PC-3 (cell line): ENCODE results near the gene SERINC3. TPM values are rescaled to one million over a fixed set of nuclear protein-coding genes. Genes with fewer than 3 reads are reported as not detected.

ENCODE experiments used
- ATAC-seq: fragments of 200-7000 bp; cut with Tn5 transposase; 2 replicates; pipeline ENCODE4 v1.9.1; 2020; ENCODE audit warnings: mild to moderate bottlenecking, moderate library complexity
- BruUV-seq: library from RNA; stranded (reverse); fragments of 400-500 nt; replicated peaks from 2 replicates; lab custom pipeline; 2021; lab: Mats Ljungman, UMichigan
- CTCF ChIA-PET: fragments of 300-600 bp; sonication (Branson Sonifier 250); formaldehyde crosslinking; loops from one replicate; lab custom pipeline; 2022; ENCODE audit warnings: antibody characterized with exemption; lab: Charles Lee
- POLR2A ChIA-PET: fragments of 300-600 bp; sonication (Branson Sonifier 250); formaldehyde crosslinking; loops from one replicate; lab custom pipeline; 2022; ENCODE audit warnings: antibody characterized with exemption; ENCODE audit not compliant: unreplicated experiment; lab: Charles Lee
- DNase-seq: peaks from one replicate; pipeline ENCODE4 v3.0.0-alpha.2; 2015
- H2AFZ ChIP-seq: fragments of 300-600 bp; sonication (generic); 2 replicates; pipeline ENCODE4 v1.6.0; 2016; ENCODE audit warnings: antibody characterized with exemption, low read length
- H3F3A ChIP-seq: fragments of 300-600 bp; sonication (generic); one replicate; pipeline ENCODE4 v1.6.0; 2017; ENCODE audit warnings: antibody characterized with exemption, low read length, control low read depth, mild to moderate bottlenecking; ENCODE audit not compliant: unreplicated experiment
- H3K27ac ChIP-seq: fragments of 300-600 bp; sonication (generic); 2 replicates; pipeline ENCODE4 v1.5.1; 2016; ENCODE audit warnings: mild to moderate bottlenecking, low read length
- H3K27me3 ChIP-seq: fragments of 300-600 bp; sonication (generic); 2 replicates; pipeline ENCODE4 v1.6.1; 2016; ENCODE audit warnings: low read length, mixed read lengths
- H3K36me3 ChIP-seq: fragments of 300-600 bp; sonication (generic); 2 replicates; pipeline ENCODE4 v1.6.1; 2016; ENCODE audit warnings: low read depth, mixed run types, low read length, mixed read lengths
- H3K4me1 ChIP-seq: fragments of 300-600 bp; sonication (generic); 2 replicates; pipeline ENCODE4 v1.5.1; 2016; ENCODE audit warnings: low read length; ENCODE audit not compliant: insufficient read depth
- H3K4me2 ChIP-seq: fragments of 300-600 bp; sonication (generic); 2 replicates; pipeline ENCODE4 v1.6.0; 2016; ENCODE audit warnings: low read length
- H3K4me3 ChIP-seq: fragments of 300-600 bp; sonication (generic); 2 replicates; pipeline ENCODE4 v1.5.1; 2016; ENCODE audit warnings: mild to moderate bottlenecking, low read length, mixed read lengths
- H3K79me2 ChIP-seq: fragments of 300-600 bp; sonication (generic); 2 replicates; pipeline ENCODE4 v1.6.1; 2017; ENCODE audit warnings: low read length, mixed read lengths
- H3K9ac ChIP-seq: fragments of 300-600 bp; sonication (generic); 2 replicates; pipeline ENCODE4 v1.6.0; 2016; ENCODE audit warnings: mild to moderate bottlenecking, low read length
- H3K9me2 ChIP-seq: fragments of 300-600 bp; sonication (generic); replicated peaks from 2 replicates; pipeline ENCODE4 v1.6.1; 2016; ENCODE audit warnings: mixed run types, low read length, mixed read lengths
- H3K9me3 ChIP-seq: fragments of 300-600 bp; sonication (generic); 2 replicates; pipeline ENCODE4 v1.6.1; 2016; ENCODE audit warnings: low read length, mixed read lengths
- H4K20me1 ChIP-seq: fragments of 300-600 bp; sonication (generic); 2 replicates; pipeline ENCODE4 v1.6.1; 2016; ENCODE audit warnings: low read length, mixed read lengths
- CTCF ChIP-seq: fragments of 300-600 bp; sonication (generic); conservative IDR thresholded peaks from 2 replicates; pipeline ENCODE4 v1.5.1; 2017; ENCODE audit warnings: antibody characterized with exemption, low read depth, mild to moderate bottlenecking, low read length
- EZH2 ChIP-seq: fragments of 300-600 bp; sonication (generic); IDR thresholded peaks from one replicate; pipeline ENCODE4 v1.6.1; 2017; ENCODE audit warnings: antibody characterized with exemption, mild to moderate bottlenecking, low read length; ENCODE audit not compliant: unreplicated experiment
- EZH2phosphoT487 ChIP-seq: fragments of 300-600 bp; sonication (generic); IDR thresholded peaks from 2 replicates; pipeline ENCODE4 v1.6.1; 2018; ENCODE audit warnings: mild to moderate bottlenecking, antibody characterized with exemption, low read length, borderline replicate concordance
- intact Hi-C: fragments of 100-400 bp; cut with micrococcal nuclease; formaldehyde crosslinking; loops from 2 replicates; pipeline ENCODE4 v1.9.0; 2023
- total RNA-seq: library from RNA; depleted of rRNA; stranded (reverse); fragments of >200 nt; gene quantifications from 2 replicates; pipeline ENCODE4 v1.2.3, GENCODE V29; 2014

SERINC3 gene
- total RNA-seq, 1 experiment from 2014 or later, result 92.6 TPM

- no peaks in the 10 kb centered on the region for H3K27me3 ChIP-seq
- no peak overlapping the region for H3K4me2 ChIP-seq
- no peaks in the 10 kb centered on the region for H3K79me2 ChIP-seq
- no peaks in the 10 kb centered on the region for H3K9me3 ChIP-seq
- no peak overlapping the region for H3K27ac ChIP-seq
- ChIA-PET POLR2A (no interaction called here), CTCF (no interaction called here)
- no peak overlapping the region for H3K4me3 ChIP-seq
- no peaks in the 10 kb centered on the region for H3F3A ChIP-seq
- BruUV-seq, result no TSS peak
- no peak for ATAC-seq
- H2AFZ ChIP-seq, result no peak overlapping the region
- TF ChIP-seq EZH2phosphoT487 (no peak), CTCF (no peak), EZH2 (no peak)
- no peaks in the 10 kb centered on the region for H4K20me1 ChIP-seq
- H3K9ac ChIP-seq, result no peak overlapping the region
- peaks cover 19% of the 10 kb centered on the region for H3K4me1 ChIP-seq
- intact Hi-C loops, result no loop called here
- H3K36me3 ChIP-seq, result no peaks in the 10 kb centered on the region
- DNase-seq, result no peak
- H3K9me2 ChIP-seq, result no peaks in the 10 kb centered on the region
Observed at GRCh38 chr20:44463466-44463865, 58.4 kb downstream of the SERINC3 start.

GRCh38 chr20:44461803-44462174 is 60.1 kb downstream of the SERINC3 start:
- Histone ChIP-seq H3K79me2 (no peaks in the 10 kb centered on the region), H3K9me2 (no peaks in the 10 kb centered on the region), H3K4me1 (peaks cover 19% of the 10 kb centered on the region), H4K20me1 (no peaks in the 10 kb centered on the region), H3K9ac (no peak overlapping the region), H3K9me3 (no peaks in the 10 kb centered on the region), H3K36me3 (no peaks in the 10 kb centered on the region), H3K4me2 (no peak overlapping the region), H3F3A (no peaks in the 10 kb centered on the region), H3K27ac (peak overlapping the region; percentile 32), H3K27me3 (no peaks in the 10 kb centered on the region), H3K4me3 (no peak overlapping the region), H2AFZ (no peak overlapping the region)
- ATAC-seq (no peak), DNase-seq (no peak)
- no peak for TF ChIP-seq CTCF
- TF ChIP-seq EZH2phosphoT487, result no peak
- TF ChIP-seq EZH2, result no peak
- intact Hi-C loops, result no loop called here
- CTCF ChIA-PET, result interaction anchor here (0.7 to 1.1 kb wide), 5 partner anchors 9 to 249 kb away, joined by 3 to 6 read pairs (median 4); no protein-coding TSS in a partner anchor
- no TSS peak for BruUV-seq
- POLR2A ChIA-PET, result interaction anchor here (0.6 kb wide), 1 partner anchor 250 kb away, joined by 3 read pairs; no protein-coding TSS in a partner anchor

- peak; percentile 31 for DNase-seq
- H3K4me3 ChIP-seq, result no peak overlapping the region
- no peaks in the 10 kb centered on the region for H3K36me3 ChIP-seq
- 0 out of 2 replicates have a peak overlapping the region, but pooled peaks have one; percentile 4 for H2AFZ ChIP-seq
- H3K4me1 ChIP-seq, result peaks cover 19% of the 10 kb centered on the region
- H3K27ac ChIP-seq, result peak overlapping the region; percentile 32
- H4K20me1 ChIP-seq, result no peaks in the 10 kb centered on the region
- H3K9me3 ChIP-seq, result no peaks in the 10 kb centered on the region
- H3K27me3 ChIP-seq, result no peaks in the 10 kb centered on the region
- BruUV-seq, result no TSS peak
- H3K9ac ChIP-seq, result no peak overlapping the region
- TF ChIP-seq EZH2phosphoT487 (no peak), CTCF (peak; percentile 31; the same call in 1 of the 2 replicates), EZH2 (no peak)
- ChIA-PET POLR2A (interaction anchor here (0.5 to 0.6 kb wide), 2 partner anchors 173 to 249 kb away, joined by 3 read pairs; no protein-coding TSS in a partner anchor), CTCF (interaction anchor here (0.7 to 1.1 kb wide), 5 partner anchors 10 to 249 kb away, joined by 3 to 6 read pairs (median 4); no protein-coding TSS in a partner anchor)
- no peak overlapping the region for H3K4me2 ChIP-seq
- intact Hi-C loops, result no loop called here
- no peaks in the 10 kb centered on the region for H3K9me2 ChIP-seq
- no peaks in the 10 kb centered on the region for H3K79me2 ChIP-seq
- peak; percentile 32 for ATAC-seq
- no peaks in the 10 kb centered on the region for H3F3A ChIP-seq
Observed at GRCh38 chr20:44461142-44461802, 60.6 kb downstream of the SERINC3 start.
